Calu3 (cell line): Measurements from ENCODE around the gene USP7. TPM values are rescaled to one million over a fixed set of nuclear protein-coding genes. Genes with fewer than 3 reads are reported as not detected.

Experiments
- BruUV-seq: library from RNA; stranded (reverse); fragments of 400-500 nt; replicated peaks from 2 replicates; lab custom pipeline; 2021; lab: Mats Ljungman, UMichigan
- CTCF ChIA-PET: fragments of 300-600 bp; sonication (Branson Sonifier 250); formaldehyde crosslinking; loops from one replicate; lab custom pipeline; 2022; ENCODE audit warnings: antibody characterized with exemption; lab: Charles Lee
- DNase-seq: peaks from one replicate; pipeline ENCODE4 v3.0.0; 2022
- H3K27ac Mint-ChIP-seq: one replicate; pipeline ENCODE4 v1.8.0; 2022; ENCODE audit warnings: mixed read lengths; ENCODE audit not compliant: unreplicated experiment
- H3K27me3 Mint-ChIP-seq: one replicate; pipeline ENCODE4 v1.8.0; 2022; ENCODE audit warnings: mixed read lengths; ENCODE audit not compliant: unreplicated experiment
- H3K36me3 Mint-ChIP-seq: one replicate; pipeline ENCODE4 v1.8.0; 2022; ENCODE audit warnings: mild to moderate bottlenecking, moderate library complexity, mixed read lengths; ENCODE audit not compliant: insufficient read depth, unreplicated experiment
- H3K4me1 Mint-ChIP-seq: one replicate; pipeline ENCODE4 v1.8.0; 2022; ENCODE audit warnings: mild to moderate bottlenecking, low read depth, mixed read lengths; ENCODE audit not compliant: unreplicated experiment
- H3K4me3 Mint-ChIP-seq: one replicate; pipeline ENCODE4 v1.8.0; 2022; ENCODE audit warnings: mild to moderate bottlenecking, low read depth, moderate library complexity, mixed read lengths; ENCODE audit not compliant: unreplicated experiment
- H3K9me3 Mint-ChIP-seq: one replicate; pipeline ENCODE4 v1.8.0; 2022; ENCODE audit warnings: low read depth, mixed read lengths; ENCODE audit not compliant: unreplicated experiment
- CTCF ChIP-seq: fragments of 200-600 bp; IDR thresholded peaks from one replicate; pipeline ENCODE4 v1.8.0; 2022; ENCODE audit warnings: antibody characterized with exemption; ENCODE audit not compliant: unreplicated experiment
- intact Hi-C: fragments of 100-400 bp; cut with micrococcal nuclease; formaldehyde crosslinking; loops from one replicate; pipeline ENCODE4 v1.10.0; 2022; ENCODE audit not compliant: unreplicated experiment
- total RNA-seq: library from RNA; stranded (reverse); gene quantifications from 2 replicates; pipeline ENCODE4 v1.2.3, GENCODE V29; 2022

Gene USP7
- total RNA-seq, 1 experiment from 2014 or later: 165 TPM

- CTCF ChIA-PET: no interaction called here
- Mint-ChIP-seq H3K4me3 (no peak overlapping the region), H3K27ac (no peak overlapping the region), H3K36me3 (peaks cover 66% of the 10 kb centered on the region), H3K4me1 (peaks cover 2% of the 10 kb centered on the region), H3K9me3 (no peaks in the 10 kb centered on the region), H3K27me3 (no peaks in the 10 kb centered on the region)
- no TSS peak for BruUV-seq
- no peak for DNase-seq
- no peak for TF ChIP-seq CTCF
- intact Hi-C loops: no loop called here
Measured at GRCh38 chr16:8892101-8892575, 71.6 kb downstream of the USP7 start.

GRCh38 chr16:8890549-8890921 lies 73.2 kb downstream of the USP7 start:
- no peak for DNase-seq
- peaks cover 71% of the 10 kb centered on the region for H3K36me3 Mint-ChIP-seq
- no TSS peak for BruUV-seq
- no peak overlapping the region for H3K27ac Mint-ChIP-seq
- H3K27me3 Mint-ChIP-seq: no peaks in the 10 kb centered on the region
- no peaks in the 10 kb centered on the region for H3K9me3 Mint-ChIP-seq
- CTCF ChIA-PET: no interaction called here
- no peak for TF ChIP-seq CTCF
- H3K4me1 Mint-ChIP-seq: peaks cover 18% of the 10 kb centered on the region
- H3K4me3 Mint-ChIP-seq: no peak overlapping the region
- intact Hi-C loops: no loop called here

- Mint-ChIP-seq H3K4me1 (peaks cover 24% of the 10 kb centered on the region), H3K4me3 (no peak overlapping the region), H3K9me3 (no peaks in the 10 kb centered on the region), H3K36me3 (peaks cover 69% of the 10 kb centered on the region), H3K27me3 (no peaks in the 10 kb centered on the region), H3K27ac (no peak overlapping the region)
- CTCF ChIA-PET: no interaction called here
- DNase-seq: no peak
- intact Hi-C loops: no loop called here
- BruUV-seq: no TSS peak
- TF ChIP-seq CTCF: no peak
Measured at GRCh38 chr16:8889893-8890548, 73.7 kb downstream of the USP7 start.

GRCh38 chr16:8888951-8889892 lies 74.5 kb downstream of the USP7 start:
- H3K4me1 Mint-ChIP-seq: peaks cover 28% of the 10 kb centered on the region
- CTCF ChIA-PET: no interaction called here

More at GRCh38 chr16:8888951-8889892, 74.5 kb downstream of the USP7 start:
- no TSS peak for BruUV-seq
- no peak for TF ChIP-seq CTCF
- no peak for DNase-seq
- intact Hi-C loops: no loop called here
- H3K27ac Mint-ChIP-seq: no peak overlapping the region
- no peak overlapping the region for H3K4me3 Mint-ChIP-seq
- H3K36me3 Mint-ChIP-seq: peaks cover 67% of the 10 kb centered on the region
- H3K27me3 Mint-ChIP-seq: no peaks in the 10 kb centered on the region
- H3K9me3 Mint-ChIP-seq: no peaks in the 10 kb centered on the region
